HG02588 (cell line): ENCODE data around the gene BMS1.
"Not testable (repeated sequence)": the region's sequence is repeated elsewhere in the genome, so short reads cannot be mapped to it uniquely, and the experiment has no call there.

ENCODE experiments used
- ATAC-seq: cut with Tn5 transposase; IDR thresholded peaks from one replicate; pipeline ENCODE4 v1.9.1; 2021; ENCODE audit warnings: mild to moderate bottlenecking, moderate library complexity; ENCODE audit not compliant: unreplicated experiment

BMS1 gene

GRCh38 chr10:42862801-42863200, 80.2 kb downstream of the BMS1 start:
- ATAC-seq = not testable (repeated sequence)

GRCh38 chr10:42864575-42864974, 82.0 kb downstream of the BMS1 start:
- no peak for ATAC-seq

- ATAC-seq = no peak
Measured at GRCh38 chr10:42865716-42866114, 83.1 kb downstream of the BMS1 start.

GRCh38 chr10:42866115-42866995, 83.8 kb downstream of the BMS1 start:
- no peak for ATAC-seq

GRCh38 chr10:42867571-42867970, 85.0 kb downstream of the BMS1 start:
- ATAC-seq = no peak

GRCh38 chr10:42868530-42868929, 85.9 kb downstream of the BMS1 start:
- no peak for ATAC-seq

GRCh38 chr10:42869977-42870350, 87.4 kb downstream of the BMS1 start:
- no peak for ATAC-seq

GRCh38 chr10:42871138-42871641, 88.6 kb downstream of the BMS1 start:
- not testable (repeated sequence) for ATAC-seq

- no peak for ATAC-seq
Measured at GRCh38 chr10:42871823-42872222, 89.2 kb downstream of the BMS1 start.

- ATAC-seq = no peak
Measured at GRCh38 chr10:42872865-42873435, 90.4 kb downstream of the BMS1 start.

GRCh38 chr10:42874713-42875387, 92.3 kb downstream of the BMS1 start:
- no peak for ATAC-seq

- no peak for ATAC-seq
Measured at GRCh38 chr10:42875388-42875755, 92.8 kb downstream of the BMS1 start.

GRCh38 chr10:42875798-42876341, 93.3 kb downstream of the BMS1 start:
- no peak for ATAC-seq

- no peak for ATAC-seq
Measured at GRCh38 chr10:42876476-42876875, 93.9 kb downstream of the BMS1 start.

GRCh38 chr10:42876945-42877344, 94.3 kb downstream of the BMS1 start:
- no peak for ATAC-seq

GRCh38 chr10:42877496-42878030, 95.0 kb downstream of the BMS1 start:
- no peak for ATAC-seq

GRCh38 chr10:42878134-42878820, 95.7 kb downstream of the BMS1 start:
- no peak for ATAC-seq

GRCh38 chr10:42878821-42879195, 96.2 kb downstream of the BMS1 start:
- no peak for ATAC-seq

- ATAC-seq = no peak
Measured at GRCh38 chr10:42879380-42880254, 97.0 kb downstream of the BMS1 start.

- ATAC-seq = no peak
Measured at GRCh38 chr10:42880255-42880620, 97.6 kb downstream of the BMS1 start.
